GM06990 (cell line): ENCODE results near the gene TBX3.

ENCODE experiments used
- DNase-seq: peaks from one replicate; pipeline ENCODE4 v3.0.0-alpha.2; 2011; ENCODE audit not compliant: insufficient read length; ENCODE audit errors: extremely low read depth
- H3K27me3 ChIP-seq: replicated peaks from 2 replicates; pipeline ENCODE4 v1.6.0; 2011; ENCODE audit warnings: low read length; ENCODE audit not compliant: control insufficient read depth, insufficient read depth
- H3K36me3 ChIP-seq: 2 replicates; pipeline ENCODE4 v1.5.1; 2011; ENCODE audit warnings: low read length; ENCODE audit not compliant: control insufficient read depth, insufficient read depth
- H3K4me3 ChIP-seq: replicated peaks from 2 replicates; pipeline ENCODE4 v1.5.1; 2011; ENCODE audit warnings: low read depth, mild to moderate bottlenecking, control low read depth, low read length
- TF ChIP-seq, protein P1 (sequence below): IDR thresholded peaks from 2 replicates; pipeline ENCODE4 v1.5.1; 2011; ENCODE audit warnings: low read length, control low read depth, mild to moderate bottlenecking, inconsistent platforms; ENCODE audit not compliant: insufficient read depth, poor library complexity, severe bottlenecking

Gene TBX3

GRCh38 chr12:114679452-114679875 lies 4.5 kb downstream of the TBX3 start:
- H3K4me3 ChIP-seq = no peak overlapping the region
- no peak for DNase-seq
- peaks cover 2% of the 10 kb centered on the region; the same call in 1 of the 2 replicates for H3K27me3 ChIP-seq
- H3K36me3 ChIP-seq = no peaks in the 10 kb centered on the region
- TF ChIP-seq, protein P1, sequence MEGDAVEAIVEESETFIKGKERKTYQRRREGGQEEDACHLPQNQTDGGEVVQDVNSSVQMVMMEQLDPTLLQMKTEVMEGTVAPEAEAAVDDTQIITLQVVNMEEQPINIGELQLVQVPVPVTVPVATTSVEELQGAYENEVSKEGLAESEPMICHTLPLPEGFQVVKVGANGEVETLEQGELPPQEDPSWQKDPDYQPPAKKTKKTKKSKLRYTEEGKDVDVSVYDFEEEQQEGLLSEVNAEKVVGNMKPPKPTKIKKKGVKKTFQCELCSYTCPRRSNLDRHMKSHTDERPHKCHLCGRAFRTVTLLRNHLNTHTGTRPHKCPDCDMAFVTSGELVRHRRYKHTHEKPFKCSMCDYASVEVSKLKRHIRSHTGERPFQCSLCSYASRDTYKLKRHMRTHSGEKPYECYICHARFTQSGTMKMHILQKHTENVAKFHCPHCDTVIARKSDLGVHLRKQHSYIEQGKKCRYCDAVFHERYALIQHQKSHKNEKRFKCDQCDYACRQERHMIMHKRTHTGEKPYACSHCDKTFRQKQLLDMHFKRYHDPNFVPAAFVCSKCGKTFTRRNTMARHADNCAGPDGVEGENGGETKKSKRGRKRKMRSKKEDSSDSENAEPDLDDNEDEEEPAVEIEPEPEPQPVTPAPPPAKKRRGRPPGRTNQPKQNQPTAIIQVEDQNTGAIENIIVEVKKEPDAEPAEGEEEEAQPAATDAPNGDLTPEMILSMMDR = no peak

DNA sequence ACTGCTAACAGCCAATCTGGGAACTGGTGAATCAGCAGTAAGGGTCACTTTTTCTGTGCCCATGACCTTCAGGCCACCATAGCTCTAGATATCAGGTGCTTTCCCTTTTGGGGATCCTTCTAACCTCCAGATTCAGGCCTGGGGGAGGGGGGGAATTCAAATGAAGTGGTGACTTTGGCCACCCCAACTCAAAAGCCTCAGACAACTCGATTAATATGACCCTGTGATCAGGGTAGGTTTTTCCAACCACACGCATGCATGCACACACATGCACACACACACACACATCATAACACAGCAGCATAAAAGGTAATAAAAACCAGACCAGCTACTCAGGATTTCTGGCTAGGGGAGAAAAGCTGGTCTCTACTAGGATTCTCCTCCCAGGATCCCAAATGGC lies 5.3 kb downstream of the TBX3 start:
- no peak for DNase-seq
- TF ChIP-seq, protein P1 = no peak
- Histone ChIP-seq H3K36me3 (no peaks in the 10 kb centered on the region), H3K4me3 (no peak overlapping the region), H3K27me3 (peaks cover 2% of the 10 kb centered on the region; the same call in 1 of the 2 replicates)

- H3K4me3 ChIP-seq = no peak overlapping the region
- peaks cover 2% of the 10 kb centered on the region; the same call in 1 of the 2 replicates for H3K27me3 ChIP-seq
- no peak for DNase-seq
- no peaks in the 10 kb centered on the region for H3K36me3 ChIP-seq
- TF ChIP-seq, protein P1 = no peak
These were observed 5.9 kb downstream of the TBX3 start for GRCh38 chr12:114678028-114678427.

DNA sequence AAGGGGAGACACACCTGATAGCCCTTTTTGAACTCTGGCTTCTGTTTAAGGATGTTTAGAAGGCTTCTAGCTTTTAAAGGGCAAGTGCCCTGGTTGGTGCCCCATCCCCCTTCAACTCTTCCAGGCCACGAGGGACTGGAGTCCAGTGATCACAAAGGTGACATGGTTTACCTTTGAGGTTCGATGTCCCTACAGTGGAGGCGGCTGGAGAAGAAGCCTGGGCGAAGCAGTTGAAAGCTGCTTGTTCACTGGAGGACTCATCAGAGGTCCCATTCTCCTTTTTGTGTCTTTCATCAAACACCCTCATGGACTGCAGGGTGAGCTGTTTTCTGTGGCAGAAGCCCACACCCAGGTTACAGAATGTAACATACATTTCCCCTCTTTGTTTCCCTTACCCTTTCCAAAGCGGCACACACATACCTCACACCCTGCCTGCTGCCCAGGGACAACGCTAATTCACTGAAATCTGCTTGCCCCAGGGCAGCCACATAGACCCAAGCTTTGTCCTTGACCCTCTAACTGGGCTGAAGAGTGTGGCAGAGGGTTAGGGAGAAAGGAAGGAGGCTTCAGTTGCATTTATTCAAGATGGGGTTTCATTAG lies 7.7 kb downstream of the TBX3 start:
- no peaks in the 10 kb centered on the region for H3K36me3 ChIP-seq
- TF ChIP-seq, protein P1 = no peak
- DNase-seq = no peak
- H3K4me3 ChIP-seq = no peak overlapping the region
- peaks cover 2% of the 10 kb centered on the region; the same call in 1 of the 2 replicates for H3K27me3 ChIP-seq

- DNase-seq = no peak
- TF ChIP-seq, protein P1 = no peak
- H3K4me3 ChIP-seq = no peak overlapping the region
These were observed 9.5 kb downstream of the TBX3 start for GRCh38 chr12:114674251-114675047.

More at GRCh38 chr12:114674251-114675047, 9.5 kb downstream of the TBX3 start:
- H3K27me3 ChIP-seq = peaks cover 2% of the 10 kb centered on the region; the same call in 1 of the 2 replicates
- no peaks in the 10 kb centered on the region for H3K36me3 ChIP-seq
